NCI-H82 (cell line): ENCODE data around the gene PLAGL2.

Experiments used
- DNase-seq: peaks from one replicate; lab custom pipeline; 2025; lab: John Stamatoyannopoulos, UW

The PLAGL2 gene

GRCh38 chr20:32230707-32231106 is 23.2 kb upstream of the PLAGL2 start:
- DNase-seq = no peak

GRCh38 chr20:32229251-32229747 is 21.8 kb upstream of the PLAGL2 start:
- DNase-seq = no peak

GRCh38 chr20:32227744-32228688 is 20.5 kb upstream of the PLAGL2 start:
- no peak for DNase-seq

GRCh38 chr20:32227306-32227705 is 19.8 kb upstream of the PLAGL2 start:
- no peak for DNase-seq

- DNase-seq = no peak
These were observed 18.8 kb upstream of the PLAGL2 start for GRCh38 chr20:32226391-32226790.

GRCh38 chr20:32224463-32224862 is 16.9 kb upstream of the PLAGL2 start:
- DNase-seq = no peak

DNA sequence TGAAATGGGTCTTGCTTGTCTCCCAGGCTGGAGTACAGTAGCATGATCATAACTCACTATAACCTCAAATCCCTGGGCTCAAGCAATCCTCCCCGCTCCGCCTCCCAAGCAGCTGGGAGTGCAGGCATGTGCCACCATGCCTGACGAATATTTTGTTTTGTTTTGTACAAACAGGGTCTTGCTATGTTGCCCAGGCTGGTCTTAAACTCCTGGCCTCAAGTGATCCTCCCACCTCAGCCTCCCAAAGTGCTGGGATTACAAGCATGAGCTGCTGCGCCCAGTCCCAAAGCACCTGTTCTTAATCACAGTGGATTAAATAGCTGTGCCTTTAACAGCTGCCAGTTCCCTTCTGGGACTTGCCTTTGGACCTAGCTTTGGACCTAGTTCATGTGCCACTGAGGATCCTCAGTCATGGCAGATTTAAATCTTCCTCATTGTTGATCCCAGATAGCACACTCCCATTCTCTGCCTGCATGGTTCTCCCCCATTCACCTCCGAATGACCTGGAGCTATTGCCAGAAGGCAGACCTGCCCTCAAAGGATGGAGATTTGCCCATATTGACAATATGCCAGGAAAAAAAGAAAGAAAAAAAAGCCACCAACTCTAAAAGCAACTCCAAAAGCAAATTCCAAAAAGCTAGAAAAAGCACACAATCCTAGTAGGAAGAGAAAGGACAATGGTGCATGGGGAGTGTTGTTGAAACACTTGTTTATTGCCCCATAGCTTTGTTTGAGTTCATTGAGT is 10.8 kb upstream of the PLAGL2 start:
- peak; percentile 35 for DNase-seq

- DNase-seq = no peak
These were observed 8.9 kb upstream of the PLAGL2 start for GRCh38 chr20:32216179-32217142.

- no peak for DNase-seq
These were observed 8.2 kb upstream of the PLAGL2 start for GRCh38 chr20:32215729-32216128.

DNA sequence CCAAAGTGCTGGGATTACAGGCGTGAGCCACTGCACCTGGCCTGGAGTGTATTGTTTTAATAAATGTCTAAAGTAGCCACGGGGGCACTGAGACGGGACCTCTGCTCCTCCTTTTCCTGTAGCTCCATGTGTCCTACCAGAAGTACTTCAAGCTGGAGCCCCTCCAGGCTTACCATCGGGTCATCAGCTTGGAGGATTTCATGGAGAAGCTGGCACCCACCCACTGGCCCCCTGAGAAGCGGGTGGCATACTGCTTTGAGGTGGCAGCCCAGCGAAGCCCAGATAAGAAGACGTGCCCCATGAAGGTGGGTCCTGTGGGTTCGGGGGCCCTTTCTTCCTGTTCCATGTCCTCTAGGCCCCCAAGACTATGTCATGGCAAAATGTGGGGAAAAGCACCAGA is 7.6 kb upstream of the PLAGL2 start:
- DNase-seq = no peak

- DNase-seq = no peak
These were observed 6.3 kb upstream of the PLAGL2 start for GRCh38 chr20:32213870-32214269.

GRCh38 chr20:32209850-32210605 is 2.5 kb upstream of the PLAGL2 start:
- DNase-seq = no peak

DNA sequence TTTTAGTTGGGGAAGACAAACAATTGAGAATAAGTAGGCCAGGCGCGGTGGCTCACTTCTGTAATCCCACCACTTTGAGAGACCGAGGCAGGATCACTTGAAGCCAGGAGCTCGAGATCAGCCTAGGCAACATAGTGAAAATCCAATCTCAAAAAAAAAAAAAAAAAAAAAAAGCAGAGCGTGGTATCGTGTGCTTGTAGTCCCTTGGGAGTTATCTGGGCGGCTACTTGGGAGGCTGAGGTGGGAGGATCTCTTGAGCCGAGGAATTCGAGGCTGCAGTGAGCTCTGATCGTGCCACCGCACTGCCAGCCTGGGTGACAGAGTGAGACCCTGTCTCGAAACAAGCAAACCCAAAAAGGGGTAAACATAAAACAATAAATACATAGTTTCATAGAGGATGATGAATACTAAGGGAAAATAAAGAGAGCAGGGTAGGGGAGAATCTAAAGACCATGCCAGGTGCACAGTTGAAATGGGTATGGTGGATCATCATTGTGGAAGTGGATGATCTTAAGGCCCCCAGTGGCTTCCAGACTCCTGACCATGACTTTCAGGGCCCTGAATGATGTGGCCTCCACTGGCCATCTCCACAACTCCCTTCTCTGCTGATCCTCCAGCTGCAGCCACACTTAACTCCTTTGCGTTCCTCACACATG is 1.1 kb upstream of the PLAGL2 start:
- peak; percentile 25 for DNase-seq

DNA sequence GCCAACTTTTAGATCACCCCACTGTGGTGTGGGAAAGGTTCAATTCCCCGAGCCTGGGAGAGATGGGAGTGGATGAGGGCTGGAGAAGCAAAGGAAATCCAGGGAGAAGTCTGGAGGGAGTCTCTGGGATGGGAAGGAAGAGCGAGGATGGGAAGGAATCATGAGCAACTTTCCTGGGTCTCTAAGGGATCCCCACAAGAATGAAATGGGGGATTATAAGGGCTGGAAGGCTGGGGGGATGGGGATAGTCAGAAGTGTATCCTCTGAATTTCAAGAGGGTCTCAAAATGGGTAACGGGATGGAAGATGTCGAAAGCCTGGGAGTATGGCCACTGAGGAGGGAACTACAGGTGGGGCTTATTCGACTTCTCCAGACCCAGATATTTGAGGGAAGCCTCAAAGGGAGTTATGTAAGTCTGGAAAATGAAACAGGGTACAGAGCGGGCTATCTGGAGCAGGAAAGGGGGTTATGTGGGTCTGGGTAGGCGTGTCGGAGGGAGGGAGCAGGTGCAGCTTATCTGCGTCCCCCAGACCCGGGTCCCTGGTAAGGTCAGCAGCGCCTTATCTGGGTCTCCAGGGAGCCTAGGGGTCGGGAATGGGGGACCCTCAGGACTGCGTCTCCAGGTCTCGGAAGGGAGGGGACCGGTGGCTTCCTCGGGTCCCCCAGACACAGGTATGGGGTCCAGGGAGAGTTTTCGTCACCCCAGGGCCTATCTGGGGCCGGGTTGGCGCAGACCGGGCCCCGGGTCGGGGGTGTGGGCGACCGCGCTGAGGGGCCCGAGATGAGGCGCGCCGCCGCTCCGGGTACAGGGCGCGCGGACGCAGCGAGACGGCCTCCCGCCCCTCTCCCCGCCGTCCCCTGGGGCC is 550 bp downstream of the PLAGL2 start:
- peak; percentile 43 for DNase-seq

DNA sequence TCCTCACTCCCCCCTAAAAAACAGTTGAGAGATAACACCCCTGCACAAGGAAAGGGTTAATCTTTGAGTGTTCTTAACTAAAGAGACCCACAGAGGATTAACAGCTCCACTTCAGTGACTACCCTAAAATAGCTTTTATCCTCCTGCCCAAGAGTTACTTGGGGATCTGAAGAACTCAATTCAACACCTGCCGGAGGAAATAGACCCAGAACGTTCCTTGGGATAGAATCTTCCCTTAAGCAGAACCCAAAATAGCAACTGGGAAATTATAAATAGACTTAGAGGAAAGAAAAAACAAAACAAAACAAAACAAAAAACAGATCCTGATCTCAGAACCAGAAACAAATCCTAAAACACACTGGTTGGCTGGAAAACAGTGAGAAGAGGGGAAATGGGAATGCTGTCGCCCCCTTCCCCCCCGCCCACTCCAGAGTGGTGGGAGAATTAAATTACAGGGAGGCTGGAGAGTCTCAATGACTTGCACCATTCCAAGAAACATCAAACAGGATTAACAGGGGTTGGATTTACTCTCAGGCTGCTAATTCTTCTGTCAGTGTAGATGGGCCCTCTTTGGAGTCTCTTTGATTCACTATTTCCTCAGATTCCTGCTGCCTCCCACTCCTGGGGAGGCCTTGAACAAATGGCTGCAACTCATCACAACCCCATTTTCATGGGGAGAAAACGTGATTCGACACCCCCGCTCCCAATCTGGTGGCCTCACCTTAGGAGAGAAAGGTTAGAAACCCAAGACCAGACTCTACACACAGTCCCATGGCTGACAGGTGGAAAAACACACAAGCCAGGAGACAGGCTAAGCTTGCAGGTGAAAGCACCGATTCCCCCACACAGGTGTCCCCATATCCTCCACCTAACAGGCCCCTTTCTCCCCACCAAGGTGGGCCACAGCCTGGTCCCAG is 1.4 kb downstream of the PLAGL2 start:
- DNase-seq = peak; percentile 91

DNA sequence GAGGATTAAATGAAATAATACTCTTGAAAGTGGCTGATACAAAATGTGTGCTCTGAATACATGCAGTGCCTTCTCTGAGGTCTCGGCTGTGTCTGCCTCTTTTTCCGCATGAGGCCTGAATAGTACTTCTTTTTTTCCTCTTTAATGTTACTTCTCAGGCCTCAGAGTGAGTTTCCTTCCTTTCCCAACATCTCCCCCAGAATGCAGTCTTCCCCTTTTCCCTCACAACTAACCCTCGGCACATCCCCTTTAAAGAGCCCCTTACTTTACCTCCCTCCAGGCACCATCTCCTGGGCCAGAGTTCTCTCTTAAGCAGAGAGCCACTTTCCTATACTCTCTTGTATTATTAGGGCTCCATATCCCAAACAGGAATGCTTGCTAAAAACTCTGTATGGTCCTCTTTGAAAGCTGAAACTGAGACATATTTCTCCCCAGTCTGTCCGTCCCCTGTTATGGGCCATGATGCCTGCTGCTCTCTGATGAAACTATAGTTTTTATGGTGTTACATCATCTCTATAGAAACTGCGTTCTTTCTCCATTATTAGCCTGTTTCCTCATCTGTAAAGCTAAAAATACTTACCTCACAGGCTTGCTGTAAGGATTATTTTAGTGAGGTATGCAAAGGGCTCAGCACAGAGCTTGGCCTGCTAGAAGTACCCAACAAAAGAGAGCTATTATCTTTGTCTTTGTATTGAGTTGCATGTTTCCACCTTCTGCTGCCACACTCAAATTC is 2.3 kb downstream of the PLAGL2 start:
- no peak for DNase-seq

DNA sequence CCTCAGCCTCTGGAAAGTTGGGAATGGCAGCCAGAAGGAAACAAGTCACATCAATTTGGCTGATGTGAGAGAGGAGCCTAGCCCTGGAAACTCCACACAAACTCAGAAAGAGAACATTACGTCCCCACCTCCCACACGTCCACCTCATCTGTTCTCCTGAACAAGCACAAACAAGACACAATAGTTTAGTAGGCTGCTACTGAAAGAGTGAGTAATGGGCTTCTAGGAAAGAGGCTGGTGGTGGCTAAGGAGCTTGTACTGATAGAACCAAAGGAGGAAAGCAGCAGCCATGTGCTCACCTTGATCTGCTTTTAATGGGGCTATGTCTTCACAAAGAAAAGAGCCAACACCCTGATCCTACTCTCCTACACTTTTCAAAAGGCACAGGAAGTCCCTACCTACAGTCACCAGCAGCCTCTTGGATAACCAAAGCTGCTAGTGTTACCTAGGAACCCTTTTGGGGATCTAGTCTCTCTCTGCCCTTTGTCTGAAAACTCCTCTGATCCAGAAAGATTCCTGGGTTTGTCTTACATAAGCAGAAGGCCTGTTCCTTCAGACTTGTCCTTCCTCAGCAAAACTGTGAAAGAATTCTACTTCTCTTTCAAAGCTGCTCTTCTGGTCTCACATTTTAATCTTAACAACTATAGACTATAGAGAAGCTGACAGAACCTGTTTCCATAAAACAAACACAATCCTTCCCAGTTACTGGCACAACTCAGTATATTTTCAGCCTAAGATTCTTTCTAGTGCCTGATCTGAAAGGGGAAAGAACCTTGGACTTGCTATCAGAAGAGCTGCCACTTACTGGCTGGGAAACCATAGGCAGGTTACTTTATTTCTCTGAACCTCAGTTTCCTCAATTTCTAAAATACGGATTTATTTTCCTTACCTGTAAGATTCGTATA is 3.1 kb downstream of the PLAGL2 start:
- DNase-seq = no peak
